ENCODE results near the gene CTDSP2.
"Not testable (repeated sequence)": the region's sequence is repeated elsewhere in the genome, so short reads cannot be mapped to it uniquely, and the experiment has no call there.

Gene CTDSP2

DNA sequence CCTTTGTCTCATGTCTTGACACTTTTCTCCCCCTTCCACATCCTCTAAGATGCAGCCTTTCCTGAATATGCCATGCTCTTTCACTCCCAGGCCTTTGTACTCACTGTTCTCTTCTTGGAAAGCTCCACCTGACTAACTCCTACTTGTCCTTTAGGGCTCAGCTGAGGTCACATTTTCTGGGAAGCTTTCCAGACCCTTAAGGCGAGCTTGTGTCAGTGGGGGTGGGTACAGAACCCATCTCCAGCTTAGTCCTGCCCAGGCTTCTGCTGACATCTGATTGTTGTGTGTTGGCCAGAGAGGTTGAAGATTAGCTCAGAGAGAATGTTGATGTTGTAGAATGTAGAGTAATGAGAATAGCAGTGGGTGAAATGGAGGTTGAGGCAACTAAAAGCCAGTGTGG lies 66.8 kb downstream of the CTDSP2 start:
- DNase-seq = no peak

DNA sequence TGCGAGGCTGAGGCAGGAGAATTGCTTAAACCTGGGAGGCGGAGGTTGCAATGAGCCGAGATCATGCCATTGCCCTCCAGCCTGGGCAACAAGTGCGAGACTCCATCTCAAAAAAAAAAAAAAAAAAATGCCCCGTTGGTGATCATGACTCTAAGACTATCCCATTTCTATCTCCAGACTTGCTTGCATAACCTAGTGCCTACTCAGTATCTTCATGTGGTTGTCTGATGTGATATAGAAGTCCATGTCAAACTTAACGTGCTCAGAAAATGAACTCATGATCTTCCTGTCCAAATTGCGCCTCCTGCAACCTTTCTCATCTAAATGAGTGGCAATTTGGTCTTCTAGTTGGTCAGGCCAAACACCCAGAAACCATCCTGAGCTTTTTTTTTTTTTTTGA lies 68.6 kb downstream of the CTDSP2 start:
- DNase-seq = no peak

DNA sequence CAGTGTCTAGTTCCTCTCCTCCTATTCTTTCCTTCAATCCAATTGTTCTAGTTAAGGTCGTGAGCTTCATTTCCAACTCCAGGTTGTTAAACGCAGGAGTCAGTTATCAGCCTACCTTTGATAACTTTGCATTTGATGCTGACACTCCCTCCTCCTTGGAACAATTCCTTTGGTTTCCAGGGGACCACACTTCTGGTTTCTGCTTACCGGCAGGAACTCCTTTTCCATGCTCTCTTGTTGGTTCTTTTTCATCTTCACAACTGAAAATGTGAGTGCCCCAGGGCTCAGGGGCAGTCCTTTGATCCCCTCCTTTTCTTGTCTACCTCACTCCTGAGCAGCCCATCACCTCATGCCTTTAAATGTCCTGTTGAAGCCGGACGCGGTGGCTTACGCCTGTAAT lies 69.2 kb downstream of the CTDSP2 start:
- no peak for DNase-seq

DNA sequence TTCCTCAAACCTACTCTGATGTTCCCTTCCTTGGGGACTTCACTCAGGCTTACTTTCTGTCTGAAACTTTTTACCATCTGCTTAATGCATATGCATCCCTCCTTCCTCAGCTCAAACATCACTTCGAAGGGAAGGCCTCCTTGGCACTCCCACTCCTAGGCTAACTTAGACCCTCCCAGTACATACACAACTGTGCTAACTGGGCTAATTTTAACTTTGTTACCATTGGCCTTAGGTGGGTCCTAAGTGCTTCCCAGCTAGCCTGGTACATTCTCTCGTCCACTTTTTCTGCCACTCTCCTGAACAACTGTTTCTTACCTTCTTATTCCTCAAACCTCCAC lies 70.3 kb downstream of the CTDSP2 start:
- no peak for DNase-seq

DNA sequence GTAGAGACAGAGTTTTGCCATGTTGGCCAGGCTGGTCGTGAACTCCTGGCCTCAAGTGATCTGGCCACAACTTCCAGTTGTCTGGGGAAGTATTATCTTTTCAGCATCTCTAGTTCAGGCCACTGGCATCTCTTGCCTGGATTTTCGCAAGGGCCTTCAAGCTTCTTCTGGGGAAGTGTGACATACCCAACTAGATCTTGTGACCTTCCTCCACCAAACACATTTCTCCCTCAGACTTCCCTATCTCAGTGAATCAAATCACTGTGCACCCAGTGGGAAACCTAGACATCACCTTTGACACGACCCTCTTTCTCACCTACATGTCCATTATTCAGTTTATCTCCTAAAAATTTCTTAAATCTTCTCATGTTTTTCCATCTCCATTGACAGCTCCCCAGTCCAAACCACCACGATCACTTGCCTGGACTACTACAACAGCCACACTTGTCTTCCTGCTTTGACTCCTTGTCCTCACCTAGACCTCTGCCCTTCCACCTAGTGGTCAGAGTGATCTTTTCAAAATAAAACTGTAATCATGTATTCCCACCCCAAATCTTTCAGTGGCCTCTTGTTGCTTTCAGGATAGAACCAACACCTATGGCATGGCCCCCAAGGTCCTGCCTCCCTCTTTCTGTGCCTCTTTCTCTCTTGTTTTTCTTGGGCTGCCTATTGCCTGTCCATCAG lies 70.8 kb downstream of the CTDSP2 start:
- no peak for DNase-seq

DNA sequence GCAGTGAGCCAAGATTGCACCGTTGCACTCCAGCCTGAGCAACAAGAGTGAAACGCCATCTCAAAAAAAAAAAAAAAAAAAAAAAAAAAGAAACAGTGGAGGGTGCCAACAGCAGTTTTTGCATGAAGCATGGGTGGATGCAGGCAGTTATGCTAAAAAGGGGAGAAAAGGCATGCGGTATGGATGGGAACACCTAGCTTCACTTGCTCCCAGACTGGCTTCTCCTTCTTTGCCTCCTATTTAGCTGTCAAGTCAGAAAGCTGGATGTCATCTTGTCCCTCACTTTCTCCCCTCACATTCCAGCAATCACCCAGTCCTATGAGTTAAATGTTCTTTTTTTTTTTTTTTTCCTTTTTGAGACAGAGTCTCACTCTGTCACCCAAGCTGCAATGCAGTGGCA lies 71.5 kb downstream of the CTDSP2 start:
- DNase-seq = no peak

DNA sequence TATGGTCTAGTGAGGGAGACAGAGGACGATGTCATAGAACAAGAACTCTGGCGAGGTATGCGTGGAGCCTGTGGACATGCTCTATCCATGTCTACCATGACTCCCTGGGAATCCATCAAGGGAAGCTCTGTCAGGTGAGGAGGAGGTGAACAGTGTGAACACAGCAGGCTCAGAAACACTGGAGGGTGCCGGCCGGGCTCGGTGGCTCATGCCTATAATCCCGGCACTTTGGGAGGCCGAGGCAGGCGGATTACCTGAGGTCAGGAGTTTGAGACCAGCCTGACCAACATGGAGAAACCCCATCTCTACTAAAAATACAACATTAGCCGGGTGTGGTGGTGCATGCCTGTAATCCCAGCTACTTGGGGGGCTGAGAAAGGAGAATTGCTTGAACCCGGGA lies 71.9 kb downstream of the CTDSP2 start:
- DNase-seq = not testable (repeated sequence)

DNA sequence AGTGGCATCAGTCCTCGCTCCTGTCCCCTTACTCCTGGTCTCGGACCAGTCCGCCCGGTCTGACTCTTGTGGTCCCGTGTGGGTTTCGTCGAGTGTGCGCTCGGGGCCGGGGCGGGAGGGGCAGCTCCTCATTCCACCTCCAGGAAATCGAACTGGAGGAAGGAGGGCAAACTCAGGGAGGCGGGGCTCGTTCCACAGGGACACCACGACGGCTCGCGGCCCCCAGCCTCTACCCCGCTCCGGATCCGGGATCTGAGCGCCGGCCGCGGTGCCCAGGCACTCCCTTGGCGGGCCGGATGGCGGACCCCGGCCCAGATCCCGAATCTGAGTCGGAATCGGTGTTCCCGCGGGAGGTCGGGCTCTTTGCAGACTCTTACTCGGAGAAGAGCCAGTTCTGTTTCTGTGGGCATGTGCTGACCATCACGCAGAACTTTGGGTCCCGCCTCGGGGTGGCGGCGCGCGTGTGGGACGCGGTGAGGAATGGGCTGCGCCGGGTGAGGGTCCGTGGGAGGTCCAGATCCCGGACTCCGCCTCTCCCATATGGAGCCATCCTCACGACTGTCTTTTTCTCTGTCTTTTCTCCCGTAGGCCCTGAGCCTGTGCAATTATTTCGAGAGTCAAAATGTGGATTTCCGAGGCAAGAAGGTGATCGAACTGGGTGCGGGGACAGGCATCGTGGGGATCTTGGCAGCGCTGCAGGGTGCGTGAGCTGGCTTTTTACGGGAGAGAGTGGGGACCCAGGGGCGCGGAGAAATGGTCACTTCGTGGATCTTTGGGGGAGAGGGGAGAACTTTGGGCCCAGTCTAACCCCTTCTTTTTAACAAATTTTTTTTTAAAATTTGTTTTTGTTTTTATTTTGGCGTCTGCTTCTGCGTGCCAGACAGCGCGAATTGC lies 73.9 kb downstream of the CTDSP2 start, which contains the start of gene EEF1AKMT3:
Gene EEF1AKMT3 (plus strand): TSS at position 186 of the 894 bp plus-strand sequence. CDS start 111 bp downstream, at position 297.
- peak; percentile 67 to 77 for DNase-seq

DNA sequence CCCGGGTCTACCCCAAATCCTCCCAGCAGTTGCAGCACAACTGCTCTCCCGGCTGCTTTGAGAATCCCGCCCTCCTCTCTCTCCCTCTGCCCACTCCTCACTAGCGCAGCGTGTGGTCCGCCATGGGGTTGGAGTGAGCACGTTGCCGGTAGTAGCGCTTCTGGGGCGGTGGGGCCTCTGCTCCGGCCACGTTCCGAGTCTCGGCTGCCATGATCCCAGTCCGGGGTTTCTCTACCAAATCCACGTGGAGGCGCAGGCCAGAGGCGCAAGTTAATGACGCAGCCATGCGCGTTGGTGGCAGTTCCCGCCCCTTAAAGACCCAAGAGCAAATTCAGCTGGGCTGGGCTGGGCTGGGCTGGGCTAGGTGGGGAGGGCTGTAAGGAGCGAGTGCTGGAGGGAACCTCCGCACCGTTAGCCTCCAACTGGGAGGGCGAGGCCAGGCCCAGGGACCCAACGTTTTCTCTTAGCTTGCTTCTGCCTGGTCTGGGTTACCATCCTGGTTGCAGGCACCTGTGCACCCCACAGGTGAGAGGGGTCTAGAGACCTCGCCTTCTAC lies 74.6 kb downstream of the CTDSP2 start, which contains the start of gene METTL1:
Gene METTL1 (minus strand): TSS at position 233 of the 556 bp plus-strand sequence. CDS start 22 bp downstream, at position 211.
- peak; percentile 93 to 94 for DNase-seq

DNA sequence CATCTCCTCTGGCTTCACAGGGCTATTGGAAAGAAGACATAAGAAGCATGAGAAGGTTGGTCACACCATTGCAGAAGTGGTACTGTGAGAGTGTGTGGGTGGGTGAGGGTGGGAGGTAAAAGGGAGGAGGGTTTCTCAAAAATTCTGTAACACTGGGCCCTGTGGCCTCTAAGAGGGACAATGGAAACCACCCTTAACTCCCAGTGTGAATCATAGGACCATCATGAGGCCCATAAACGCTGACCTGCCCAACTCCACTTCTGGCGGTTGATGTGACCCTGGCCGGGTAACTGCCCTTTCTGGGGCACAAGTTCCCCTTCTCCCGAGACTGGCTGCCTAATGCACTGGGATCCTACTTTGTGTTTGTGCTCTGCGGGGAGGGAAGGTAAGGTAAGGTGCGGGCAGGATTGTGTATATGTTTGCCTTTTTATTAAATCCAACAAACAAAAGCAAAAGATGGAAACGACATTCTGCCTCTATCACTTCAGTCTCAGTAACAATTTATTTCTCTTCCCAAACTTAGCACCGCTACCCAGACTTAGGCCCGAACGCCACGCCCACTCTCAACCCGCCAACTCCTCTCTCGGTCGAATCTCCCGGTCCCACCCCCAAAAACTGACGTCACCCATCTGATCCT lies 75.2 kb downstream of the CTDSP2 start:
- peak; percentile 86 to 88 for DNase-seq

DNA sequence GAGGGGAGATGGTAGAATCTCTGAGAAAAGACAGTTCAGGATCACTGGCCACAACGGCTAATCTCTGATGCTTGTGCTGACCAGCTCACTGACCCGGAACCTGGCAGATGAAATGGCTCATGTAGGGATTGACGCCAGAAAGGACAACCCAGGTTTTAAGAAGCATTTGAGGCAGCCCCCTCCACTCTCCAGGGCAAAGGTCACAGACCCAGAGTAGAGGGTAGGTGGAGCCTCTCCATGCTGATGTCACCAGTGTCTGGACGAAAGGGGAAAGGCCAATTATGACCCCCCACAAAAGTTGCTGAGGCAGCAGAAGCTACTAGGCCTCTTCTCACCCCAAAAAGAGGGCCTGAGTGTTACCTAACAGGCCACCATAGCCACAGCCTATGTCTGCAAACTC lies 75.8 kb downstream of the CTDSP2 start:
- no peak for DNase-seq

Data from NCI-H524 (cell line).